ENCODE results near the gene ATP6V0D1. TPM values are rescaled to one million over a fixed set of nuclear protein-coding genes. Genes with fewer than 3 reads are reported as not detected.
"Not testable (repeated sequence)": the region's sequence is repeated elsewhere in the genome, so short reads cannot be mapped to it uniquely, and the experiment has no call there.

ATP6V0D1 gene
- polyA plus RNA-seq, 1 donor from 2014 or later, result 188 TPM

DNA sequence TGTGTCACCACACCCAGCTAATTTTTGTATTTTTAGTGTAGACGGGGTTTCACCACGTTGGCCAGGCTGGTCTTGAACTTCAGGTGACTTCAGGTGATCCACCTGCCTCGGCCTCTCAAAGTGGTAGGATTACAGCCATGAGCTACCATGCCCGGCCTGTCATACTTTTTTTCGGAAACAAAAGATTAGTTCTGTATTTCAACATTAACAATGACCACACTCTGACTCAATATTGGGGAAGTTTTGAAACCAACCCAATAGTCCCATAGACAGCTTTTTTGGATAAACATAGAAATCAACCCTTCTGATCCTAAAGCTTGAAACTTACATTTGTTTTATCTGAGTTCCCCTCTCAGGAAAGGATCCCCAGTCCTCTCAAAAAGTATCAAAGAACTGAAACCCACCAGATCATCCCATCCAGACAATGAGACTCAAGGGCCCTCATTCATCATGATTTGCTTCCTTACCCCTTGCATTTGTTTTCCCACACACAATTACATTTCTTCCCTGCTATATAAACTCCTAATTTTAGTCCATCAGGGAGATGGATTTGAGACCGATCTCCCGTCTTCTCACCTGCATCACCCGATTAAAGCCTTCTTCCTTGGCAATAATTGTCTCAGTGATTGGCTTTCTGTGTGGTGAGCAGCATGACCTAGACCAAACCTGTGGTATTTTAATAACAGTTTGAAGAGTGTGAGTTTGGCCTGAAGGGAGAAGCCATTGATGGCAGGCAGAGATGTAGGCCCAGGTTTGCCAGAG lies 9.6 kb upstream of the ATP6V0D1 start:
- no peak overlapping the region for H3K4me2 ChIP-seq (ENCODE audit: low read length)
- H3K79me2 ChIP-seq (replicated peaks; ENCODE audit: insufficient read depth, low read length), result no peaks in the 10 kb centered on the region
- no peak overlapping the region for H3K4me3 ChIP-seq (ENCODE audit: low read length)
- H4K20me1 ChIP-seq (ENCODE audit: insufficient read depth), result no peaks in the 10 kb centered on the region
- no peaks in the 10 kb centered on the region for H3F3A ChIP-seq (ENCODE audit: insufficient read depth, low read length, poor library complexity, severe bottlenecking)
- H3K36me3 ChIP-seq (ENCODE audit: insufficient read depth, low read length), result no peaks in the 10 kb centered on the region
- H2AFZ ChIP-seq (ENCODE audit: low read depth, low read length), result no peak overlapping the region
- H3K9ac ChIP-seq (ENCODE audit: low read length), result no peak overlapping the region
- no peaks in the 10 kb centered on the region for H3K27me3 ChIP-seq (ENCODE audit: insufficient read depth, low read depth, low read length)
- TF ChIP-seq, protein P1, sequence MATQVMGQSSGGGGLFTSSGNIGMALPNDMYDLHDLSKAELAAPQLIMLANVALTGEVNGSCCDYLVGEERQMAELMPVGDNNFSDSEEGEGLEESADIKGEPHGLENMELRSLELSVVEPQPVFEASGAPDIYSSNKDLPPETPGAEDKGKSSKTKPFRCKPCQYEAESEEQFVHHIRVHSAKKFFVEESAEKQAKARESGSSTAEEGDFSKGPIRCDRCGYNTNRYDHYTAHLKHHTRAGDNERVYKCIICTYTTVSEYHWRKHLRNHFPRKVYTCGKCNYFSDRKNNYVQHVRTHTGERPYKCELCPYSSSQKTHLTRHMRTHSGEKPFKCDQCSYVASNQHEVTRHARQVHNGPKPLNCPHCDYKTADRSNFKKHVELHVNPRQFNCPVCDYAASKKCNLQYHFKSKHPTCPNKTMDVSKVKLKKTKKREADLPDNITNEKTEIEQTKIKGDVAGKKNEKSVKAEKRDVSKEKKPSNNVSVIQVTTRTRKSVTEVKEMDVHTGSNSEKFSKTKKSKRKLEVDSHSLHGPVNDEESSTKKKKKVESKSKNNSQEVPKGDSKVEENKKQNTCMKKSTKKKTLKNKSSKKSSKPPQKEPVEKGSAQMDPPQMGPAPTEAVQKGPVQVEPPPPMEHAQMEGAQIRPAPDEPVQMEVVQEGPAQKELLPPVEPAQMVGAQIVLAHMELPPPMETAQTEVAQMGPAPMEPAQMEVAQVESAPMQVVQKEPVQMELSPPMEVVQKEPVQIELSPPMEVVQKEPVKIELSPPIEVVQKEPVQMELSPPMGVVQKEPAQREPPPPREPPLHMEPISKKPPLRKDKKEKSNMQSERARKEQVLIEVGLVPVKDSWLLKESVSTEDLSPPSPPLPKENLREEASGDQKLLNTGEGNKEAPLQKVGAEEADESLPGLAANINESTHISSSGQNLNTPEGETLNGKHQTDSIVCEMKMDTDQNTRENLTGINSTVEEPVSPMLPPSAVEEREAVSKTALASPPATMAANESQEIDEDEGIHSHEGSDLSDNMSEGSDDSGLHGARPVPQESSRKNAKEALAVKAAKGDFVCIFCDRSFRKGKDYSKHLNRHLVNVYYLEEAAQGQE (IDR thresholded peaks at IDR 0.05; ENCODE audit: borderline replicate concordance), result no peak
- TF ChIP-seq SMC3 (conservative IDR thresholded peaks at IDR 0.05; ENCODE audit: poor library complexity) (no peak), EZH2 (IDR thresholded peaks at IDR 0.05; ENCODE audit: borderline replicate concordance, insufficient read depth, low read length, poor library complexity, severe bottlenecking) (no peak), EP300 (conservative IDR thresholded peaks at IDR 0.05; ENCODE audit: poor library complexity, severe bottlenecking) (no peak), TAF1 (IDR thresholded peaks at IDR 0.05; ENCODE audit: low read depth) (no peak), RAD21 (conservative IDR thresholded peaks at IDR 0.05) (no peak), MXI1 (conservative IDR thresholded peaks at IDR 0.05; ENCODE audit: poor library complexity, severe bottlenecking) (no peak), POLR2AphosphoS5 (IDR thresholded peaks at IDR 0.05) (no peak)
- TF ChIP-seq, protein P2, sequence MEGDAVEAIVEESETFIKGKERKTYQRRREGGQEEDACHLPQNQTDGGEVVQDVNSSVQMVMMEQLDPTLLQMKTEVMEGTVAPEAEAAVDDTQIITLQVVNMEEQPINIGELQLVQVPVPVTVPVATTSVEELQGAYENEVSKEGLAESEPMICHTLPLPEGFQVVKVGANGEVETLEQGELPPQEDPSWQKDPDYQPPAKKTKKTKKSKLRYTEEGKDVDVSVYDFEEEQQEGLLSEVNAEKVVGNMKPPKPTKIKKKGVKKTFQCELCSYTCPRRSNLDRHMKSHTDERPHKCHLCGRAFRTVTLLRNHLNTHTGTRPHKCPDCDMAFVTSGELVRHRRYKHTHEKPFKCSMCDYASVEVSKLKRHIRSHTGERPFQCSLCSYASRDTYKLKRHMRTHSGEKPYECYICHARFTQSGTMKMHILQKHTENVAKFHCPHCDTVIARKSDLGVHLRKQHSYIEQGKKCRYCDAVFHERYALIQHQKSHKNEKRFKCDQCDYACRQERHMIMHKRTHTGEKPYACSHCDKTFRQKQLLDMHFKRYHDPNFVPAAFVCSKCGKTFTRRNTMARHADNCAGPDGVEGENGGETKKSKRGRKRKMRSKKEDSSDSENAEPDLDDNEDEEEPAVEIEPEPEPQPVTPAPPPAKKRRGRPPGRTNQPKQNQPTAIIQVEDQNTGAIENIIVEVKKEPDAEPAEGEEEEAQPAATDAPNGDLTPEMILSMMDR (IDR thresholded peaks at IDR 0.05; ENCODE audit: poor library complexity, severe bottlenecking), result no peak
- no peaks in the 10 kb centered on the region for H3K9me2 ChIP-seq (ENCODE audit: insufficient read depth, low read length)
- no peak overlapping the region for H3K27ac ChIP-seq (ENCODE audit: low read length)
- H3K9me3 ChIP-seq (ENCODE audit: low read length), result no peaks in the 10 kb centered on the region

DNA sequence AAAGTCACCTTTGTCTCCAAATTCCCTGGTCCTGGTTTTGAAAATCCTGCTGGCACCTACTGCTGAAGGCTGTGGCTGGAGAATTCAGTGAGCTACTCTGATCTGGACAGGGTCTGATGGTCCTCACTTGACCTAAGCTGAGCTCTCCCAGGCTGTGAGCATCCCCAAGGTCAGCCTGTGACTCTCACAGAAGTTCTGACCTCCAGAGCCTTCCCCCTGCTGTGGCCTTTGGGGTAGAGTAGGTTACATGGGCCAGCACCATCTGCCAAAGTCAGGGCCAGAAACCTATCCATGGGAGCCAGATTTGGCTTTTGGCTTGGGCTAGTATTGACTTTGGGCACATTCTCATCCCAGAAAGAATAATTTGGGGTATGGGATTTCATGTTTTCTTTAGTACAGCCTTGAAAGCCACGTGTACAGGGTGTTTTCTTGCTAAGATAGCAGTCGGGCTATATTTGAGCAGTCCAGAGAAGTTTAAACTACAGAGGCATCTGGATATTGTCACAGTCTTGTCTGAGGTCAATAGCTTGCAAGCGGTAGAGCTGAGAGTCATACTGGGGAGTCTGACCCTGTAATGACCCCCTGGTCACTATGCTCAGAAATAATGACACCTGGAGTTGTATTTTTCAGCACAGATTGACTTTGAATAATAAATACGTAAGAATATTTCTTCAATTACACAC lies 8.6 kb upstream of the ATP6V0D1 start:
- Histone ChIP-seq H3K36me3 (ENCODE audit: insufficient read depth, low read length) (no peaks in the 10 kb centered on the region), H3K4me2 (ENCODE audit: low read length) (no peak overlapping the region), H3K27ac (ENCODE audit: low read length) (no peak overlapping the region), H3F3A (ENCODE audit: insufficient read depth, low read length, poor library complexity, severe bottlenecking) (no peaks in the 10 kb centered on the region), H3K27me3 (ENCODE audit: insufficient read depth, low read depth, low read length) (no peaks in the 10 kb centered on the region), H3K9me2 (ENCODE audit: insufficient read depth, low read length) (no peaks in the 10 kb centered on the region), H3K9ac (ENCODE audit: low read length) (peak overlapping the region; percentile 46), H2AFZ (ENCODE audit: low read depth, low read length) (no peak overlapping the region), H3K4me3 (ENCODE audit: low read length) (no peak overlapping the region), H4K20me1 (ENCODE audit: insufficient read depth) (no peaks in the 10 kb centered on the region), H3K9me3 (ENCODE audit: low read length) (no peaks in the 10 kb centered on the region), H3K79me2 (replicated peaks; ENCODE audit: insufficient read depth, low read length) (no peaks in the 10 kb centered on the region)
- no peak for TF ChIP-seq POLR2AphosphoS5 (IDR thresholded peaks at IDR 0.05)

DNA sequence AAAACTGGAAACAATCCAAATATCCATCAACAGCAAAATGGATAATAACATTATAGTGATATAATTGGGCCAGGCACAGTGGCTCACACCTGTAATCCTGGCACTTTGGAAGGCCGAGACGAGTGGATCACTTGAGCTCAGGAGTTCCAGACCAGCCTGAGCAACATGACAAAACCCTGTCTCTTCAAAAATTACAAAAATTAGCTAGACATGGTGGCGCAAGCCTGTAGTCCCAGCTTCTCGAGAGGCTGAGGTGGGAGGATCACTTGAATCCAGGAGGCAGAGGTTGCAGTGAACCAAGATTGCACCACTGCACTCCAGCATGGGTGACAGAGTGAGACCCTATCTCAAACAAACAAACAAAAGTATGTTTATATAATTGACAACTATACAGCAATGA lies 6.6 kb upstream of the ATP6V0D1 start:
- H3K9me3 ChIP-seq (ENCODE audit: low read length); H3K27me3 ChIP-seq (ENCODE audit: insufficient read depth, low read depth, low read length): not testable (repeated sequence)

More for the DNA sequence above, 6.6 kb upstream of the ATP6V0D1 start:
- H3K36me3 ChIP-seq (ENCODE audit: insufficient read depth, low read length); H3K4me3 ChIP-seq (ENCODE audit: low read length); H3F3A ChIP-seq (ENCODE audit: insufficient read depth, low read length, poor library complexity, severe bottlenecking); H3K27ac ChIP-seq (ENCODE audit: low read length); H4K20me1 ChIP-seq (ENCODE audit: insufficient read depth); H3K9me2 ChIP-seq (ENCODE audit: insufficient read depth, low read length); H2AFZ ChIP-seq (ENCODE audit: low read depth, low read length); H3K79me2 ChIP-seq (replicated peaks; ENCODE audit: insufficient read depth, low read length); H3K4me2 ChIP-seq (ENCODE audit: low read length); H3K9ac ChIP-seq (ENCODE audit: low read length): not testable (repeated sequence)
